GM18858 (cell line): ENCODE measurements around the gene PPP1R12B.

ENCODE experiments used
- ATAC-seq: cut with Tn5 transposase; IDR thresholded peaks from one replicate; pipeline ENCODE4 v1.9.1; 2021; ENCODE audit not compliant: unreplicated experiment

PPP1R12B gene, protein sequence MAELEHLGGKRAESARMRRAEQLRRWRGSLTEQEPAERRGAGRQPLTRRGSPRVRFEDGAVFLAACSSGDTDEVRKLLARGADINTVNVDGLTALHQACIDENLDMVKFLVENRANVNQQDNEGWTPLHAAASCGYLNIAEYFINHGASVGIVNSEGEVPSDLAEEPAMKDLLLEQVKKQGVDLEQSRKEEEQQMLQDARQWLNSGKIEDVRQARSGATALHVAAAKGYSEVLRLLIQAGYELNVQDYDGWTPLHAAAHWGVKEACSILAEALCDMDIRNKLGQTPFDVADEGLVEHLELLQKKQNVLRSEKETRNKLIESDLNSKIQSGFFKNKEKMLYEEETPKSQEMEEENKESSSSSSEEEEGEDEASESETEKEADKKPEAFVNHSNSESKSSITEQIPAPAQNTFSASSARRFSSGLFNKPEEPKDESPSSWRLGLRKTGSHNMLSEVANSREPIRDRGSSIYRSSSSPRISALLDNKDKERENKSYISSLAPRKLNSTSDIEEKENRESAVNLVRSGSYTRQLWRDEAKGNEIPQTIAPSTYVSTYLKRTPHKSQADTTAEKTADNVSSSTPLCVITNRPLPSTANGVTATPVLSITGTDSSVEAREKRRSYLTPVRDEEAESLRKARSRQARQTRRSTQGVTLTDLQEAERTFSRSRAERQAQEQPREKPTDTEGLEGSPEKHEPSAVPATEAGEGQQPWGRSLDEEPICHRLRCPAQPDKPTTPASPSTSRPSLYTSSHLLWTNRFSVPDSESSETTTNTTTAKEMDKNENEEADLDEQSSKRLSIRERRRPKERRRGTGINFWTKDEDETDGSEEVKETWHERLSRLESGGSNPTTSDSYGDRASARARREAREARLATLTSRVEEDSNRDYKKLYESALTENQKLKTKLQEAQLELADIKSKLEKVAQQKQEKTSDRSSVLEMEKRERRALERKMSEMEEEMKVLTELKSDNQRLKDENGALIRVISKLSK

GRCh38 chr1:202348509-202349205 lies at the start of gene PPP1R12B:
TSS of gene PPP1R12B (plus strand) at chr1:202348699. CDS start at chr1:202348852, 153 bp downstream.
- ATAC-seq = peak; percentile 92

GRCh38 chr1:202302166-202302565 lies 46.3 kb upstream of the PPP1R12B start:
- no peak for ATAC-seq

- no peak for ATAC-seq
Measured at GRCh38 chr1:202304375-202304774, 44.1 kb upstream of the PPP1R12B start.

DNA sequence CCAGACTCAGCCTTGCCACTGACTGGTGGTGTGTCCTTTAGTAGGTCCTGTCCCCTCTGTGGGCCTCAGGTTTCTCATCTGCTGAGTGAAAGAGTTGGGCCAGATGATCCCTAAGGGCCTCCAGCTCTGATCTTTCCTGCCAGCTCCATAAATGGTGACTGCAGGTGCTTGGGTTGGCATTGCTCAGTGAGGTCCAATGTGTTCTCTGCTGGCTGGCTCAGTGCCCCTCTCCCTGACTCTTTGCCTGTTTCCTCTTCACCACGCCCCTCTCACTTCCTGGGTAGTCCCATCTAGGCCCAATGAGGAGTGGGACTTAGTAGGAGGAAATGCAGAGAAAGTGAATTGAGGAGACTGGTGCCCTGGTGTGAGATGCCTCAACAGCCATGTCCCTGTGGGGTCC lies 43.3 kb upstream of the PPP1R12B start:
- ATAC-seq = no peak

- no peak for ATAC-seq
Measured at GRCh38 chr1:202306535-202307345, 41.8 kb upstream of the PPP1R12B start.

DNA sequence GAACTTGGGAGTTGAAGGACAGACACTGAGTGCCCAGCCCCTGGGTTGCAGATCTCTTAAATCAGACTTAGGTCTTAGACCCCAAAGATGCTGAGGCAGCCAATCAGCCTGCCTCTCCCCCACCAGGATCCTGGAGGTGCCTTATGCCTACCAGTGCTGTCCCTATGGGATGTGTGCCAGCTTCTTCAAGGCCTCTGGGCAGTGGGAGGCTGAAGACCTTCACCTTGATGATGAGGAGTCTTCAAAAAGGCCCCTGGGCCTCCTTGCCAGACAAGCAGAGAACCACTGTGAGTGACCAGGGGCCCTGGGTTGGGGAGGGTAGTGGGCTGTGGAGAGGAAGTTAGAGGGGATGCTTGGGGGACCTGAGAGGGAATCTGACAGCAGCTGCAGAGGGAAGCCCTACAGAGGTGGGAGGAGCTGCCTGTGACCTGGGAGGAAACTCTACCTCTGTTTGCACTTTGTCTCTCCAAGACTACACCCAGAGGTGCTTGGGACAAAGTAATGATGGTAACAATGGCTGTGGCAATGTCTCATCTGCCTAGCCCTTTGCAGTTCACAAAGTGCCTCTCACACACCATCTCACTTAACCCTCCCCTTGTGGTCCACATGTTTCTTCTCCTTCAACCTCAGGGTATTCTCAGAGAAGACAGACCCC lies 38.3 kb upstream of the PPP1R12B start:
- ATAC-seq = no peak

DNA sequence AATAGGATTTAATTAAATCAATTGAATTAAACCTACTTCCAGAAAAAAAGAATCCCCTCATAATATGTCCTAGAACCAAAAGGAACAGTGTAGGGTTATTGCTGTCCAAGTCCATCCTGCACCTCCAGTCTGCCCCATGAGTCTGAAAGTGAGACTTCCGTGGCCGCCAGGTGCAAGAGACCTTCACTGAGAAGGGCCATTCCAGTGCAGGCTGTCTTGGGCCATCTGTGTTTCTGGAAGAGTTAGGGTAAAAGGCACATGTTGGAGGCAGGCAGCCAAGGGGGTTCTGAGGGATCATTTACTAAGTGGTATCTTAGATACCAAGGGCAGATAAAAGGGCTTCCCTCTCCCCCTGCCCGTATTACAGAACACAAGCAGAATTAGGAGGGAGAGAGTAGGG lies 37.8 kb upstream of the PPP1R12B start:
- ATAC-seq = no peak

- ATAC-seq = no peak
Measured at GRCh38 chr1:202311875-202312635, 36.4 kb upstream of the PPP1R12B start.

DNA sequence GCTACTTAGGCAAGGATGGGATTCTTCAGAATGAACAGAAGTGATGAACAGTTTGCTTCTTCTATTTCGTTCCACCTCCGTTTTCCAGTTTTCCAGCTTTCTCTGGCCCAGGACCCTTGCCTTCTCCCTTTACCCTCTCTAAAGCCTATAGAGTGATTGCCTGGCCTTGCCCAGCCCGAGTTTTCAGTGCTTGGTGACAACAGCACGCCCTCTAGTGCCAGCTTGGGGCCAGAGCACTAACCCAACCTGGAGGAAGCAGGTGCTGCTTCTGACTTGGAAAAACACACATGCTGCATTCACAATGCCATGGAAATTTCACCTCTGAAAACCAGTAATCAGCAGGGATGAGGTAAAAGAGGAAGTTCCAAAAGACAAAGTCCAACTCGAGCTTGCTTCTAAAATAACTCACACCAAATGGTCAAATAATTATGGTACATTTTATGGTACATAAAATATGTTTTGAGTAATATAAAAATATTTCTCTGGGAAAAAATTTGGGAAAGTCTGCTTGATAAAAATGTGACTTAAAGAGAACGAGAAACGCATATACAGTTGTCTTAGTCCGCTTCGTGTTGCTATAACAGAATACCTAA lies 32.8 kb upstream of the PPP1R12B start:
- ATAC-seq = no peak

DNA sequence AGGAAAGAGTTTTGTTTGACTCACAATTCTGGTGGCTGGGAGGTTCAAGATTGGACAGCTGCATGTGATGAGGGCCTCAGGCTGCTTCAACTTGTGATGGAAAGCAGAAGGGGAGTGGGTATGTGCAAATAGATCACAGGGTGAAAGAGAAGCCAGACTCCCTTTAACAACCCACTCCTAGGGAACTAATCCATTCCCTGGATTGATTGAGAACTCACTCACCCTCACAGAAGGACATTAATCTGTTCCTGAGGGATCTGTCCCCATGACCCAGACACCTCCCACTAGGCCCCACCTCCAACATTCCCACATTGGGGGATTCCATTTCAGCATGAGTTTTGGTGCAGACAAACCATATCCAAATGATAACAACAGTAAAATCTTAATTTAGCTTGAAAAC lies 32.3 kb upstream of the PPP1R12B start:
- ATAC-seq = no peak

- ATAC-seq = no peak
Measured at GRCh38 chr1:202317941-202318925, 30.3 kb upstream of the PPP1R12B start.

GRCh38 chr1:202319381-202320080 lies 29.0 kb upstream of the PPP1R12B start:
- ATAC-seq = no peak

DNA sequence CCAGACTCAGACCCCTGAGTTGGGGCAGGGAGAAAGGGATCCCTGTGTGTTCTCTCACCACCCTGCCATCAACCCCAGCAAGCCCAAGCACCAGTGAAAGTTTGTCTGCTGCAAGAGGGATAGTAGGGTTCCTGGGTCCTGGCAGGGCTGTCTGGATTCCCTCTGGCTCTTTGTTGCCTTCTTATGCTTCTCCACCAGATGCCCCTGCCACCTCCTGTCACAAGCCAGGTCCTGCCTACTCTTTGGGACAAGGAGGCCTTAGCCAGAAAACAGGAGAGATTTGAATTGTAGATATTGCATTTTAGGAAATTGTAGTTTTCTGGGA lies 28.5 kb upstream of the PPP1R12B start:
- no peak for ATAC-seq

- ATAC-seq = no peak
Measured at GRCh38 chr1:202323731-202324130, 24.8 kb upstream of the PPP1R12B start.

- no peak for ATAC-seq
Measured at GRCh38 chr1:202324646-202325045, 23.9 kb upstream of the PPP1R12B start.

- no peak for ATAC-seq
Measured at GRCh38 chr1:202329891-202330290, 18.6 kb upstream of the PPP1R12B start.

DNA sequence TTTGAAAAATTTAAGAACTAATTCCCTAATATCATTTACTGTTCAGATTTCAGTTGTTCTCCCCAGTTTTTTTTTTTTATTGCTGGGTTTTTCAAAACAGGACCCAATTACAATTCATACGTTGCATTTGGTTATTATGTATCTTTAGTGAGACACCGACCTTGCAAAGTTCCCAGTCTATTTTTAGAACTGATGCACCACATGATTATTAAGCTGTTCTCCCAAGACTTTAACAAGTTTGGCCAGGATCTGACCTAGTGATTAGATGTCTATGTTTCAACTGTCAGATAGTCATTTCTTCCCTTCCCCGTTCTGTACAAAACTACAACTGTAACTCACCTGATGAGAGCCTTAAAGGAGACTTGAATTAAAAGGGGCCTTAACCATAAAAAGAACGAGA lies 14.6 kb upstream of the PPP1R12B start:
- ATAC-seq = no peak
